Endothelial cell of umbilical vein (primary cell): Measurements from ENCODE around the gene ERG. TPM values are rescaled to one million over a fixed set of nuclear protein-coding genes. Genes with fewer than 3 reads are reported as not detected.

Source experiments
- BruUV-seq: library from RNA; stranded (reverse); fragments of 400-500 nt; replicated peaks from 2 replicates; lab custom pipeline; 2021; lab: Mats Ljungman, UMichigan
- CTCF ChIA-PET: fragments of 300-600, 350-600 bp; sonication (Branson Sonifier 250); formaldehyde crosslinking; loops from one replicate; lab custom pipeline; 2021; ENCODE audit warnings: antibody characterized with exemption, inconsistent platforms; lab: Charles Lee
- POLR2A ChIA-PET: fragments of 300-600, 350-600 bp; sonication (Branson Sonifier 250); formaldehyde crosslinking; loops from one replicate; lab custom pipeline; 2021; ENCODE audit warnings: antibody characterized with exemption, inconsistent platforms; lab: Charles Lee
- DNase-seq: peaks from one replicate; pipeline ENCODE4 v3.0.0-alpha.2; 2011; ENCODE audit warnings: low read depth, low spot score
- FAIRE-seq: peaks from 2 replicates; lab custom pipeline; 2011; peaks lifted over from hg19 to GRCh38; lab: Jason Lieb, UNC
- H2AFZ ChIP-seq: 2 replicates; pipeline ENCODE4 v1.6.0; 2012; ENCODE audit warnings: low read depth, low read length, control low read depth, inconsistent platforms
- H3K27ac ChIP-seq: 2 replicates; pipeline ENCODE4 v1.5.1; 2011; ENCODE audit warnings: low read depth, mild to moderate bottlenecking, control low read depth, low read length, moderate library complexity; ENCODE audit not compliant: insufficient read depth
- H3K27me3 ChIP-seq, 2 experiments: 2 replicates each; pipeline versions ENCODE4 v1.6.0 to v1.6.1; 2011; ENCODE audit warnings: low read length in 2 of 2, mixed read lengths in 1 of 2; ENCODE audit not compliant: control insufficient read depth in 2 of 2, insufficient read depth in 2 of 2
- H3K36me3 ChIP-seq, 2 experiments: 2 replicates in 1 of 2; 3 replicates in 1 of 2; pipeline ENCODE4 v1.5.1; 2011; ENCODE audit warnings: low read length in 2 of 2, mild to moderate bottlenecking in 1 of 2, moderate library complexity in 1 of 2; ENCODE audit not compliant: control insufficient read depth in 2 of 2, insufficient read depth in 2 of 2; ENCODE audit errors: extremely low read depth in 1 of 2
- H3K4me1 ChIP-seq: 3 replicates; pipeline ENCODE4 v1.5.1; 2011; ENCODE audit warnings: mild to moderate bottlenecking, low read length; ENCODE audit not compliant: control insufficient read depth, insufficient read depth; ENCODE audit errors: extremely low read depth
- H3K4me2 ChIP-seq: 2 replicates; pipeline ENCODE4 v1.6.1; 2011; ENCODE audit warnings: low read length, control low read depth, mixed read lengths; ENCODE audit not compliant: insufficient read depth
- H3K4me3 ChIP-seq, 3 experiments: fragments of 200-600 bp in 1 of 3; sonication (generic), shearing (Covaris generic) in 1 of 3; replicated peaks in 1 of 3; 2 replicates each; pipeline ENCODE4 v1.5.1; 2011 to 2016; ENCODE audit warnings: control low read depth in 3 of 3, low read length in 3 of 3, mild to moderate bottlenecking in 2 of 3, inconsistent platforms in 1 of 3, low read depth in 1 of 3, moderate library complexity in 1 of 3; ENCODE audit not compliant: insufficient read depth in 1 of 3
- H3K79me2 ChIP-seq: 2 replicates; pipeline ENCODE4 v1.6.0; 2012; ENCODE audit warnings: low read length, inconsistent platforms; ENCODE audit not compliant: control insufficient read depth, insufficient read depth
- H3K9ac ChIP-seq: replicated peaks from 2 replicates; pipeline ENCODE3; 2011; ENCODE audit warnings: low read length, control low read depth; ENCODE audit not compliant: insufficient read depth; ENCODE audit errors: extremely low read depth
- H3K9me1 ChIP-seq: replicated peaks from 3 replicates; pipeline ENCODE4 v1.6.0; 2011; ENCODE audit warnings: mild to moderate bottlenecking, low read length; ENCODE audit not compliant: control insufficient read depth, insufficient read depth; ENCODE audit errors: extremely low read depth
- H3K9me3 ChIP-seq: replicated peaks from 2 replicates; pipeline ENCODE4 v1.5.1; 2012; ENCODE audit warnings: low read length, inconsistent platforms; ENCODE audit not compliant: control insufficient read depth, insufficient read depth
- H4K20me1 ChIP-seq: replicated peaks from 2 replicates; pipeline ENCODE3; 2011; ENCODE audit warnings: mild to moderate bottlenecking, low read length; ENCODE audit not compliant: control insufficient read depth, insufficient read depth; ENCODE audit errors: extremely low read depth
- EZH2 ChIP-seq: IDR thresholded peaks from 2 replicates; pipeline ENCODE4 v1.6.1; 2012; ENCODE audit warnings: borderline replicate concordance, low read depth, mild to moderate bottlenecking, moderate library complexity, low read length, inconsistent platforms; ENCODE audit not compliant: severe bottlenecking
- FOS ChIP-seq: IDR thresholded peaks from 2 replicates; pipeline ENCODE4 v1.6.1; 2011; ENCODE audit warnings: mild to moderate bottlenecking, low read length, moderate library complexity, borderline replicate concordance; ENCODE audit not compliant: insufficient read depth
- GATA2 ChIP-seq: IDR thresholded peaks from 2 replicates; pipeline ENCODE4 v1.7.0; 2011; ENCODE audit warnings: low read depth, mild to moderate bottlenecking, moderate library complexity, mixed read lengths, low read length; ENCODE audit not compliant: insufficient read length, insufficient read depth
- JUN ChIP-seq: IDR thresholded peaks from 2 replicates; pipeline ENCODE4 v1.6.1; 2011; ENCODE audit warnings: borderline replicate concordance, low read depth; ENCODE audit not compliant: insufficient read length, insufficient read depth
- MYC ChIP-seq: IDR thresholded peaks from one replicate; pipeline ENCODE4 v1.6.1; 2011; ENCODE audit warnings: mild to moderate bottlenecking, low read depth, low read length
- POLR2A ChIP-seq: IDR thresholded peaks from 2 replicates; pipeline ENCODE4 v1.6.1; 2012; ENCODE audit warnings: low read depth, mild to moderate bottlenecking, control low read depth, low read length
- POLR2AphosphoS5 ChIP-seq: IDR thresholded peaks from 2 replicates; pipeline ENCODE4 v1.6.1; 2012; ENCODE audit warnings: low read depth, mild to moderate bottlenecking, control low read depth, low read length, moderate library complexity; ENCODE audit not compliant: insufficient read depth
- dilution Hi-C: fragments of 300-500 bp; cut with MboI; formaldehyde crosslinking; loops from one replicate; pipeline ENCODE4 v1.15.0; 2019; ENCODE audit warnings: low sequenced_read_pairs; ENCODE audit not compliant: extremely low pct_ligation_motif_present
- intact Hi-C: fragments of 100-400 bp; cut with micrococcal nuclease; formaldehyde crosslinking; loops from one replicate; pipeline ENCODE4 v1.10.0; 2022
- polyA plus RNA-seq, 4 experiments: library from polyadenylated mRNA; depleted of rRNA in 3 of 4; stranded (reverse) in 3 of 4; unstranded in 1 of 4; fragments of >200 nt; gene quantifications; 2 replicates each; pipeline versions ENCODE4 v1.2.1 to v1.2.3, GENCODE V29; 2011 to 2012; ENCODE audit warnings: missing spikeins in 1 of 4
- total RNA-seq: library from RNA; stranded (reverse); gene quantifications from 2 replicates; pipeline ENCODE4 v1.2.3, GENCODE V29; 2021
- TF ChIP-seq, protein P1 (sequence below), 2 donors: IDR thresholded peaks; 1 replicate in 1 of 2; 2 replicates in 1 of 2; pipeline ENCODE4 v1.5.1; 2011; ENCODE audit warnings: low read length in 2 of 2, mild to moderate bottlenecking in 2 of 2, moderate library complexity in 2 of 2, control low read depth in 1 of 2, inconsistent platforms in 1 of 2, low read depth in 1 of 2; ENCODE audit not compliant: insufficient read depth in 1 of 2; ENCODE audit errors: extremely low read depth in 1 of 2
- TF ChIP-seq, protein P2 (sequence below): IDR thresholded peaks from 2 replicates; pipeline ENCODE4 v1.6.1; 2011; ENCODE audit not compliant: insufficient read depth, insufficient read length

The ERG gene
- total and polyA plus RNA-seq, 2 donors (not counting 3 experiments of a cell fraction or from before 2014, with no cell fraction given), result 173 to 210 TPM

DNA sequence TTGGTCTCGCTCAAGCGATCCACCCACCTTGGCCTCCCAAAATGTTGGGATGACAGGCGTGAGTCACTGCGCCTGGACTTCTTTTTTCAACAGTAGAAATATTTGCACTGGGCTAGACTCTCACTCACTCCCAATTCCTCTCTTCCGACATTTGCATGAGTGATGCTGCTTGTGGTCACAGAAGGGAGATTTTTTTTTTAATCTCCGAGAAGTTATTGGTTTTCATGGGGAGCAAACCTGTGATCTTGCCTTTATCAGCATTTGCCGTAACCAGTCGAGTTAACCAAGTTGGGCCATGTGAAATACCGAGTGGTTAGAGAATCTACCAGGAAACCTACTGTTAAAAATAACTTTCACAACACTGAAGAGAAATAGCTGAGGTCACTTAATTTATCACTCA lies 21.1 kb downstream of the ERG start:
- H4K20me1 ChIP-seq, result peaks cover 4% of the 10 kb centered on the region
- intact Hi-C loops, result loop anchor here (10.0 kb wide), 1 partner anchor 172 kb away; no protein-coding TSS in a partner anchor
- peaks cover 94% of the 10 kb centered on the region for H3K79me2 ChIP-seq
- DNase-seq, result no peak
- no peaks in the 10 kb centered on the region for H3K9me3 ChIP-seq
- peaks cover 98% of the 10 kb centered on the region for H3K4me1 ChIP-seq
- H3K9me1 ChIP-seq, result no peaks in the 10 kb centered on the region
- H3K4me2 ChIP-seq, result peak overlapping the region; percentile 81
- peak overlapping the region; percentile 42 for H3K9ac ChIP-seq
- TF ChIP-seq MYC, result no peak
- peak; percentile 25 for TF ChIP-seq FOS
- CTCF ChIA-PET, result interaction anchor here (0.8 to 1.6 kb wide), 6 partner anchors 11 to 29 kb away, joined by 3 to 7 read pairs (median 4); partner anchors contain the start of gene ERG
- FAIRE-seq, result peak; percentile 26
- dilution Hi-C loops, result no loop called here
- H3K36me3 ChIP-seq, result no peaks in the 10 kb centered on the region
- POLR2A ChIA-PET, result interaction anchor here (0.7 to 1.8 kb wide), 2 partner anchors 22 to 36 kb away, joined by 3 to 7 read pairs; no protein-coding TSS in a partner anchor
- H2AFZ ChIP-seq, result no peak overlapping the region
- peak overlapping the region; percentile 99 for H3K27ac ChIP-seq
- no peak overlapping the region for H3K4me3 ChIP-seq
- BruUV-seq, result no TSS peak
- H3K27me3 ChIP-seq, result no peaks in the 10 kb centered on the region

DNA sequence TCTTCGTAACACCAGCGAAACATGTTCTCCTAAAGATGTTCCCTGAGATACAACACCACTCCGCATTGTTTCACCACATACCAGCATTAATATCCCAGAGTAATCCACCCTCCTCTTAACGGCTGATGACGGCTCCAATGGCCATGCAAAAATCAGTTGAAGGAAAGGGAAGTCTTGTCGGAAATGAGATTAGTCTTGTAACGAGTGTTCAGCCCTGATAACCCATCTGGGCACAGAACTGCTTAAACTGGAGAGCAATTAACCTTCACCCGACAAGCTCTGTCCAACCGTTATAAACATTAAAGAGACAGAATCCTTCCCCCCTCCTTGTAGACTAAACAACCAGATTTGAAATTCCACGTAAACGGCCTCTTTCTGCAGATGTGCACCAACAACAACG lies 21.9 kb downstream of the ERG start:
- no peaks in the 10 kb centered on the region for H3K9me1 ChIP-seq
- no peaks in the 10 kb centered on the region for H3K27me3 ChIP-seq
- FAIRE-seq (peak; percentile 92), DNase-seq (peak; percentile 100)
- TF ChIP-seq, protein P1, sequence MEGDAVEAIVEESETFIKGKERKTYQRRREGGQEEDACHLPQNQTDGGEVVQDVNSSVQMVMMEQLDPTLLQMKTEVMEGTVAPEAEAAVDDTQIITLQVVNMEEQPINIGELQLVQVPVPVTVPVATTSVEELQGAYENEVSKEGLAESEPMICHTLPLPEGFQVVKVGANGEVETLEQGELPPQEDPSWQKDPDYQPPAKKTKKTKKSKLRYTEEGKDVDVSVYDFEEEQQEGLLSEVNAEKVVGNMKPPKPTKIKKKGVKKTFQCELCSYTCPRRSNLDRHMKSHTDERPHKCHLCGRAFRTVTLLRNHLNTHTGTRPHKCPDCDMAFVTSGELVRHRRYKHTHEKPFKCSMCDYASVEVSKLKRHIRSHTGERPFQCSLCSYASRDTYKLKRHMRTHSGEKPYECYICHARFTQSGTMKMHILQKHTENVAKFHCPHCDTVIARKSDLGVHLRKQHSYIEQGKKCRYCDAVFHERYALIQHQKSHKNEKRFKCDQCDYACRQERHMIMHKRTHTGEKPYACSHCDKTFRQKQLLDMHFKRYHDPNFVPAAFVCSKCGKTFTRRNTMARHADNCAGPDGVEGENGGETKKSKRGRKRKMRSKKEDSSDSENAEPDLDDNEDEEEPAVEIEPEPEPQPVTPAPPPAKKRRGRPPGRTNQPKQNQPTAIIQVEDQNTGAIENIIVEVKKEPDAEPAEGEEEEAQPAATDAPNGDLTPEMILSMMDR (IDR thresholded peaks at IDR 0.05; ENCODE audit: extremely low read depth in 1 of 2, insufficient read depth in 1 of 2, low read depth in 1 of 2, low read length in 2 of 2), result no peak
- peak; percentile 97 for TF ChIP-seq POLR2AphosphoS5
- TF ChIP-seq, protein P2, sequence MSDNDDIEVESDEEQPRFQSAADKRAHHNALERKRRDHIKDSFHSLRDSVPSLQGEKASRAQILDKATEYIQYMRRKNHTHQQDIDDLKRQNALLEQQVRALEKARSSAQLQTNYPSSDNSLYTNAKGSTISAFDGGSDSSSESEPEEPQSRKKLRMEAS, result no peak
- TF ChIP-seq MYC, result no peak
- TF ChIP-seq JUN, result peak; percentile 48
- TF ChIP-seq GATA2, result peak; percentile 100
- no peak for TF ChIP-seq EZH2
- peak; percentile 90 for TF ChIP-seq POLR2A
- peak; percentile 48 for TF ChIP-seq FOS
- dilution Hi-C loops, result no loop called here
- H4K20me1 ChIP-seq, result peaks cover 6% of the 10 kb centered on the region
- intact Hi-C loops, result loop anchor here (1.0 to 10.0 kb wide), 6 partner anchors 12 to 172 kb away; no protein-coding TSS in a partner anchor
- H3K4me2 ChIP-seq, result peak overlapping the region; percentile 81
- no peaks in the 10 kb centered on the region for H3K9me3 ChIP-seq
- H3K9ac ChIP-seq, result peak overlapping the region; percentile 91
- H3K27ac ChIP-seq, result peak overlapping the region; percentile 99
- BruUV-seq, result no TSS peak
- H3K79me2 ChIP-seq, result peaks cover 94% of the 10 kb centered on the region
- H2AFZ ChIP-seq, result no peak overlapping the region
- H3K36me3 ChIP-seq, result no peaks in the 10 kb centered on the region
- ChIA-PET POLR2A (interaction anchor here (0.5 to 1.8 kb wide), 3 partner anchors 9 to 36 kb away, joined by 3 to 7 read pairs (median 5); partner anchors contain the start of gene ERG), CTCF (interaction anchor here (0.6 to 2.6 kb wide), 8 partner anchors 10 to 77 kb away, joined by 3 to 12 read pairs (median 4); no protein-coding TSS in a partner anchor)
- H3K4me3 ChIP-seq, result peak overlapping the region in 1 of 3 experiments; percentile 43
- H3K4me1 ChIP-seq, result peaks cover 98% of the 10 kb centered on the region
